NCI-H460 (cell line): Measurements from ENCODE around the gene MBP. TPM values are rescaled to one million over a fixed set of nuclear protein-coding genes. Genes with fewer than 3 reads are reported as not detected.
"Not testable (repeated sequence)": the region's sequence is repeated elsewhere in the genome, so short reads cannot be mapped to it uniquely, and the experiment has no call there.

Experiments used
- DNase-seq: peaks from one replicate; pipeline ENCODE4 v3.0.0-alpha.2; 2016; ENCODE audit warnings: low read depth; ENCODE audit errors: extremely low read depth
- total RNA-seq: library from RNA; depleted of rRNA; stranded (reverse); fragments of >200 nt; shearing (Covaris generic); gene quantifications from 2 replicates; pipeline ENCODE4 v1.2.3, GENCODE V29; 2014

MBP gene
- total RNA-seq, 1 experiment from 2014 or later: 115 TPM

- DNase-seq: no peak
Measured at GRCh38 chr18:76980663-76981395, 151.8 kb downstream of the MBP start.

GRCh38 chr18:76979906-76980305 lies 152.7 kb downstream of the MBP start:
- no peak for DNase-seq

- no peak for DNase-seq
Measured at GRCh38 chr18:76979111-76979751, 153.4 kb downstream of the MBP start.

- DNase-seq: no peak
Measured at GRCh38 chr18:76978616-76979015, 154.0 kb downstream of the MBP start.

- no peak for DNase-seq
Measured at GRCh38 chr18:76977684-76978232, 154.8 kb downstream of the MBP start.

GRCh38 chr18:76977108-76977621 lies 155.4 kb downstream of the MBP start:
- DNase-seq: no peak

- DNase-seq: no peak
Measured at GRCh38 chr18:76975577-76976110, 156.9 kb downstream of the MBP start.

- no peak for DNase-seq
Measured at GRCh38 chr18:76974386-76974785, 158.2 kb downstream of the MBP start.

GRCh38 chr18:76973520-76974266 lies 158.9 kb downstream of the MBP start:
- DNase-seq: no peak

GRCh38 chr18:76972846-76973519 lies 159.6 kb downstream of the MBP start:
- no peak for DNase-seq

- DNase-seq: no peak
Measured at GRCh38 chr18:76972241-76972640, 160.3 kb downstream of the MBP start.

- no peak for DNase-seq
Measured at GRCh38 chr18:76970770-76971559, 161.6 kb downstream of the MBP start.

- DNase-seq: no peak
Measured at GRCh38 chr18:76967721-76968472, 164.7 kb downstream of the MBP start.

GRCh38 chr18:76967299-76967698 lies 165.3 kb downstream of the MBP start:
- DNase-seq: not testable (repeated sequence)

- not testable (repeated sequence) for DNase-seq
Measured at GRCh38 chr18:76965555-76966151, 166.9 kb downstream of the MBP start.

- DNase-seq: no peak
Measured at GRCh38 chr18:76963936-76964335, 168.6 kb downstream of the MBP start.

GRCh38 chr18:76962851-76963250 lies 169.7 kb downstream of the MBP start:
- DNase-seq: no peak

- DNase-seq: no peak
Measured at GRCh38 chr18:76960528-76961035, 172.0 kb downstream of the MBP start.
